Neural crest cell (in vitro differentiated cells): ENCODE results near the gene NUPR1. TPM values are rescaled to one million over a fixed set of nuclear protein-coding genes. Genes with fewer than 3 reads are reported as not detected.

ENCODE experiments used
- DNase-seq: peaks from one replicate; pipeline ENCODE4 v3.0.0; 2021; ENCODE audit warnings: low read depth, mixed read lengths, low spot score
- H3K27ac Mint-ChIP-seq: one replicate; pipeline ENCODE4 v1.8.0; 2021; ENCODE audit warnings: mild to moderate bottlenecking, mixed read lengths; ENCODE audit not compliant: unreplicated experiment
- H3K27me3 Mint-ChIP-seq: 2 replicates; pipeline ENCODE4 v1.8.0; 2021; ENCODE audit warnings: low read depth, mild to moderate bottlenecking, mixed read lengths
- H3K36me3 Mint-ChIP-seq: 2 replicates; pipeline ENCODE4 v1.8.0; 2021; ENCODE audit warnings: low read depth, mild to moderate bottlenecking, mixed read lengths
- H3K4me1 Mint-ChIP-seq: 2 replicates; pipeline ENCODE4 v1.8.0; 2021; ENCODE audit warnings: mixed read lengths
- H3K4me3 Mint-ChIP-seq: one replicate; pipeline ENCODE4 v1.8.0; 2021; ENCODE audit warnings: mild to moderate bottlenecking, mixed read lengths
- H3K9me3 Mint-ChIP-seq: 2 replicates; pipeline ENCODE4 v1.8.0; 2021; ENCODE audit warnings: mixed read lengths
- total RNA-seq: library from RNA; stranded (reverse); gene quantifications from 2 replicates; pipeline ENCODE4 v1.2.1, GENCODE V29; 2021
- TF ChIP-seq, protein P1 (sequence below): fragments of 200-600 bp; sonication (generic); conservative IDR thresholded peaks from 2 replicates; pipeline ENCODE4 v1.5.0; 2021; ENCODE audit warnings: antibody characterized with exemption, mild to moderate bottlenecking

NUPR1 gene
- total RNA-seq, 1 donor from 2014 or later, result not detected

DNA sequence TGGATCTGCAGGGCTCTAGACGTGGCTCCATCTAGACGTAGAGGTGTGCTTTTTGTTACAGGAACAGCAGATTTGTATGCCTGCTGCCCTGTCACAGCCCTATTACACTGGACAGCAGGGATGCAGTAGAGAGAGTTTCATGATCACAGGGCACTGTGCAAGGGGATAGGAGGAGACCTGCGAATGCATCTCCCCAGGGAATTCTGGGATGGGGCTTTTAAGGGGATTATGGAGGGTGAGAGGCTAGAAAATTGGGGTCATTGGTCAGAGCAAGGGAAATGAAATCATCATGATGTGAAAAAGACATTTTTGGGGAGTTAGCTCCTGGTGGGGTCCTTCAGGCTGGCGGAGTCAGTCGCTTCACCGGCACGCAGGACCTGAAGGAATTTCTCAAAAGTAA lies 3.9 kb upstream of the NUPR1 start:
- no peaks in the 10 kb centered on the region for H3K36me3 Mint-ChIP-seq
- no peak overlapping the region for H3K4me3 Mint-ChIP-seq
- TF ChIP-seq, protein P1, sequence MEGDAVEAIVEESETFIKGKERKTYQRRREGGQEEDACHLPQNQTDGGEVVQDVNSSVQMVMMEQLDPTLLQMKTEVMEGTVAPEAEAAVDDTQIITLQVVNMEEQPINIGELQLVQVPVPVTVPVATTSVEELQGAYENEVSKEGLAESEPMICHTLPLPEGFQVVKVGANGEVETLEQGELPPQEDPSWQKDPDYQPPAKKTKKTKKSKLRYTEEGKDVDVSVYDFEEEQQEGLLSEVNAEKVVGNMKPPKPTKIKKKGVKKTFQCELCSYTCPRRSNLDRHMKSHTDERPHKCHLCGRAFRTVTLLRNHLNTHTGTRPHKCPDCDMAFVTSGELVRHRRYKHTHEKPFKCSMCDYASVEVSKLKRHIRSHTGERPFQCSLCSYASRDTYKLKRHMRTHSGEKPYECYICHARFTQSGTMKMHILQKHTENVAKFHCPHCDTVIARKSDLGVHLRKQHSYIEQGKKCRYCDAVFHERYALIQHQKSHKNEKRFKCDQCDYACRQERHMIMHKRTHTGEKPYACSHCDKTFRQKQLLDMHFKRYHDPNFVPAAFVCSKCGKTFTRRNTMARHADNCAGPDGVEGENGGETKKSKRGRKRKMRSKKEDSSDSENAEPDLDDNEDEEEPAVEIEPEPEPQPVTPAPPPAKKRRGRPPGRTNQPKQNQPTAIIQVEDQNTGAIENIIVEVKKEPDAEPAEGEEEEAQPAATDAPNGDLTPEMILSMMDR, result no peak

DNA sequence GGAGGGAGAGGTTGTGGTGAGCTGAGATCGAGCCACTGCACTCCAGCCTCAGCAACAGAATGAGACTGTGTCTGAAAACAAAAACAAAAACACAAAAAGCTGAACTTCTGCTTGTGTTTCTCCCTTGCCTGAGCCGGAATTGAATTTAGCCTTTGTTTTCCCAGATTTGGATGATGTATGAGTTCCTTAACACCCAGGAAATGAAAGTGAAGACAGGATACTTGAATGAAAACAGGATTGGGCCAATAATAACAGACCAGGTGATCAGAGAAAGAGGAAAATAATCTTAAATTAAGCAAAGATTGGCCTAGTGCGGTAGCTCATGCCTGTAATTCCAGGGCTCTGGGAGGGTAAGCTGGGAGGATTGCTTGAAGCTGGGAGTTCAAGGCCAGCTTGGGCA lies 1.6 kb upstream of the NUPR1 start:
- no peaks in the 10 kb centered on the region for H3K4me1 Mint-ChIP-seq
- H3K27ac Mint-ChIP-seq, result no peak overlapping the region
- no peak overlapping the region for H3K4me3 Mint-ChIP-seq
- no peaks in the 10 kb centered on the region for H3K36me3 Mint-ChIP-seq
- DNase-seq, result no peak
- no peaks in the 10 kb centered on the region for H3K9me3 Mint-ChIP-seq
- H3K27me3 Mint-ChIP-seq, result no peaks in the 10 kb centered on the region
- TF ChIP-seq, protein P1, result no peak

More for the DNA sequence above, 3.9 kb upstream of the NUPR1 start:
- Mint-ChIP-seq H3K27me3 (peaks cover 7% of the 10 kb centered on the region), H3K27ac (peak overlapping the region; percentile 63), H3K4me1 (no peaks in the 10 kb centered on the region), H3K9me3 (no peaks in the 10 kb centered on the region)
- DNase-seq, result no peak

DNA sequence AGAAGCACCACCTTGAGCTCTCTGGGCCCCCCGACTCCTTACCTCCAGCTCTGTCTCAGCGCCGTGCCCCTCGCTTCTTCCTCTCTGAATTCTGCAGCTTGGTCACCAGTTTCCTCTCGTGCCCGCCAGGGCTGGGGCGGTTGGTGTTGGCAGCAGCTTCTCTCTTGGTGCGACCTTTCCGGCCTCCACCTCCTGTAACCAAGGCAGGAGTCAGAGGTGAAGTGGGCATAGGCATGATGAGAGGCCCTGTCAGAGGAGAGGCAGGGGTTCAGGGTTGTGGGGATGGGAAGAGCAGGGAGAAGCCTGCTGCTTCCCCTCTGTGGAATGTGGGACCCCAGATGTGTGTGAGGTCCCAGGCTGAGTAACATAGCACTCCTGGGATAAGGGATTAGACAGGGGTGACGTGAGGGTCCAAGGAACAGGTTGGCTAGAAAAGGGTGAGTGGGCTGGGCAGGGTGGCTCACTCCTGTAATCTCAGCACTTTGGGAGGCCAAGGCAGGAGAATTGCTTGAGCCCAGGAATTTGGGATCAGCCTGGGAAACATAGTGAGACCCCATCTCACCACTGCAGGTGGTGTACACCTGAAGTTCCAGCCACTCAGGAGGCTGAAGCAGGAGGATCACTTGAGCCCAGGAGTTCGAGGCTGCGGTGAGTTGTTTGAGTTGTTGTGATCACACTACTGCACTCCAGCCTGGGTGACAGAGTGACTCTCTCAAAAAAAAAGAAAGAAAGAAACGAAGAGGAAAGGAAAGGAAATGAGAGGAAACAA lies 626 bp downstream of the NUPR1 start:
- peak overlapping the region; percentile 87 for H3K27ac Mint-ChIP-seq
- DNase-seq, result no peak
- no peak overlapping the region for H3K4me3 Mint-ChIP-seq
- H3K36me3 Mint-ChIP-seq, result no peaks in the 10 kb centered on the region
- H3K9me3 Mint-ChIP-seq, result no peaks in the 10 kb centered on the region
- H3K4me1 Mint-ChIP-seq, result no peaks in the 10 kb centered on the region
- TF ChIP-seq, protein P1, result no peak
- no peaks in the 10 kb centered on the region for H3K27me3 Mint-ChIP-seq

DNA sequence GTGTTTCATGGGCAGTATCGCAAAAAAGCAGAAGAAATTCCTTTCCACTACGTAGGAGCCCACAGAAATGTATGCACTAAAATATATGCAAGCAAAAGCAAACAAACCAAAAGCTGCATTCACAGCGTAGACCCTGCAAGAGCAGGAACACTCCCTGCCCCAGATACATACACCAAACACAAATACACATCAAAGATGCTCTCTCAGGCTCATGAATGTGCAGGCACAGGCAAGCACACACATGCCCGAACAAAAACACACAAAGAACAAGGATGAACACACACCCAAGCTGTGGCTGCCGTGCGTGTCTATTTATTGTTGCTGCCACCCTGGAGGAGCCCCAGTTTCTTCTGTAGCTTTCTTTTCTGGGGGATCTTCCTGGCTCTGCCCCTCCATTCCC lies 1.7 kb downstream of the NUPR1 start:
- H3K9me3 Mint-ChIP-seq, result no peaks in the 10 kb centered on the region
- DNase-seq, result no peak
- H3K27me3 Mint-ChIP-seq, result no peaks in the 10 kb centered on the region
- H3K27ac Mint-ChIP-seq, result peak overlapping the region; percentile 86
- no peaks in the 10 kb centered on the region for H3K4me1 Mint-ChIP-seq
- no peak overlapping the region for H3K4me3 Mint-ChIP-seq
- H3K36me3 Mint-ChIP-seq, result no peaks in the 10 kb centered on the region
- TF ChIP-seq, protein P1, result no peak

DNA sequence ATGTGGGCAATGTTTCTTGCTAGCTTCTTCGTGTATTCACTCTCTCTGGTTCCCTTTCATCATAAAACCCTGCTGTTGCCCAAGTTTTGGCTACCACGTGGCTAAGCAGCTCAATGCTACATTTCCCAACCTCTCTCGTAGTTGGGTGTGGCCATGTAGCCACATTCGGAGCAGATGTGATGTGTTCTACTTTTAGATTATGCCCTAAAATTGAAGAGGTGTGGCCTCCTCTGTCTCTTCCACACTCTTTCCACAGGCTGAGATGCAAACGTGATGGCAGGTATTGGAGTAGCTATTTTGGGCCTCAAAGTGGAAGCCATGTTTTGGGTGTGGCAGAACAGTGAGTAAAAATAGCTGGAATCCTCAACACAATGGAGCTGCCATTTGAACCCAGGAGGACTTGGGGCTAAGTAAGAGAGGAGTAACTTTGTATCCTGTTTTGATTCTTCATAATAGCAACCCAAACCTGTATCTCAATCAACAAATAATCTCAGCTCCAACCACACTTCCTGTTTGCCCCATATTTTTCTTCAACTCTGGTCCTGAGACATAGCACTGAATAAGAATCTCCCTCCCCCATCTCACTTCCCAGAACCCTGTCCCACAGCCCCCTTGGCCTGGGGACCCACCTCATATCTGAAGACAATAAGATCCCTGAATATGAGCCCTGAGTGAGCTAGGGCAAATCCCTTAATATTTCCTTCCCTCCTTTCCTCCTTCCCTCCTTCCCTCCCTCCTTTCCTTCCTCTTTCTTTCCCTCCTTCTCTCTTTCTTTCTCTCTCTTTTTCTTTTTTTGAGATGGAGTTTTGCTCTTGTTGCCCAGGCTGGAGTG lies 4.0 kb downstream of the NUPR1 start:
- no peaks in the 10 kb centered on the region for H3K4me1 Mint-ChIP-seq
- TF ChIP-seq, protein P1, result no peak
- DNase-seq, result no peak
- no peak overlapping the region for H3K4me3 Mint-ChIP-seq
- H3K36me3 Mint-ChIP-seq, result no peaks in the 10 kb centered on the region
- no peak overlapping the region for H3K27ac Mint-ChIP-seq
- H3K9me3 Mint-ChIP-seq, result no peaks in the 10 kb centered on the region
- H3K27me3 Mint-ChIP-seq, result no peaks in the 10 kb centered on the region
